Muscle layer of colon (tissue), 2 donors: ENCODE data around the gene ZP1.

ENCODE experiments used
- H3K27ac ChIP-seq: one replicate; pipeline ENCODE4 v1.7.0; 2013; ENCODE audit warnings: low read depth, mild to moderate bottlenecking, low read length, moderate library complexity
- H3K27me3 ChIP-seq, 2 donors: one replicate each; pipeline ENCODE4 v1.7.0; 2013; ENCODE audit warnings: low read length in 2 of 2, mild to moderate bottlenecking in 2 of 2; ENCODE audit not compliant: insufficient read depth in 2 of 2, control insufficient read depth in 1 of 2
- H3K36me3 ChIP-seq: one replicate; pipeline ENCODE4 v1.7.0; 2013; ENCODE audit warnings: mild to moderate bottlenecking, low read length; ENCODE audit not compliant: insufficient read depth
- H3K4me1 ChIP-seq: one replicate; pipeline ENCODE4 v1.7.0; 2013; ENCODE audit warnings: mild to moderate bottlenecking, low read length; ENCODE audit not compliant: insufficient read depth
- H3K4me3 ChIP-seq, 2 donors: one replicate each; pipeline ENCODE4 v1.7.0; 2013; ENCODE audit warnings: low read length in 2 of 2, low read depth in 1 of 2, mild to moderate bottlenecking in 1 of 2, moderate library complexity in 1 of 2
- H3K9ac ChIP-seq: one replicate; pipeline ENCODE4 v1.7.0; 2013; ENCODE audit warnings: low read length
- H3K9me3 ChIP-seq: one replicate; pipeline ENCODE4 v1.7.0; 2013; ENCODE audit warnings: mild to moderate bottlenecking, low read length
- donor health status: abdominal sarcoma.
- donor health status: Adenocarcinoma of cecum.

ZP1 gene

DNA sequence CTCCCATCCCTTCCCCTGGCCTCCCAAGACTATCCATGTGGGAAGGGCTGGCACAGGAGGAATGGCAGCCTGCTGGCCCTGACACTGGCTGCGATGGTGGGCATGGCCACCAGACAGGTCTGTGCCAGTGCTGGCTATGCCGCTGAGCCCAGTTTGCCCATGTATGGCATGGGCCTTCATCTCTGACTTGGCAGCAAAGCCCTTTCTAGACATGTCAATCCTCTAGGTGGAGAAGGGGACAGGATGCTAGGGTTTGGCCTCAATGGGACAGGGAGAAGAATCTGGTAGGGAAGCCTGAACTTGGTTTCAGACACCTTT is 8.8 kb downstream of the ZP1 start:
- Histone ChIP-seq H3K27ac (no peak overlapping the region), H3K4me1 (no peaks in the 10 kb centered on the region), H3K4me3 (no peak overlapping the region), H3K36me3 (no peaks in the 10 kb centered on the region), H3K9me3 (no peaks in the 10 kb centered on the region), H3K27me3 (no peaks in the 10 kb centered on the region), H3K9ac (no peak overlapping the region)

DNA sequence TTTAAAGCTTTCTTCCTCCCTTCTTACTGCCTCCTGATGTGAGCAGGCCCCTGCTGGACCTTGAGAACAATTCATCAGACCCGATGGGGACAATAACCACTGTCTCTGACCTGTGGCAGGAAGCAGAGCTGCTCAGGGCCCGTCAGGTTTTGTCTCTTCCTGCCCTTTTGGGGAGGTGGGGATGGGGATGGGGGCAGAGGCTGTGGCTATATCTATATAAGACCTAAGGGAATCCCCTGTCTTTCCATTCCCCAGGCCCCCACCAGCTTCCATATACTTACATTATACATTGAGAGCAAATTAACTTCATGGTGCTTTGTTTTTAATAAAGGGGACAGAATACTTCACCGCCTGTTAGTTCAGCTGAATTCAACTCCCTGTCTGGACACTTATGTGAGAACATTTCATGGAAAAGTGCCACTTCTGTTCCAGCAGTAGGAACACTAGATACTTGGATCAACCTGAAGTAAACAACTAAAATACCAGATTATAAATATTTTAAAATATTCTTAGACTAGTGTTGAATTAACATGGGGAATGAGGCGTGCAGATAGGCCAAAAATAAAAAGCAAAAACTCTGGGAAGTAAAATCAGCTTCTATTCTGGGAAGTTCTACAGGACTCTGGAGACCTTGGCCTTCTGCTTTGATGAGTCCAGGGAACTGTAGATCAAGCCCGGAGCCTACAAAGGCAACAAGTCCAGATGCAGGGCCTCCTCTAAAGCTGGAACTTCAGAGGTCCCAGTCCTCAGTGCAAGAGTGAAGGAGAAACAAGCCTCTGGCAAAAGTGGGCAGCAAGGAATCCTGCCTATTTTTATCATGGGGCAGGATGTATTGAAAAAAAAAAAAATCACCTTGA is 11.1 kb downstream of the ZP1 start:
- H3K4me1 ChIP-seq: no peaks in the 10 kb centered on the region
- no peaks in the 10 kb centered on the region for H3K36me3 ChIP-seq
- H3K9me3 ChIP-seq: no peaks in the 10 kb centered on the region
- H3K9ac ChIP-seq: no peak overlapping the region
- no peaks in the 10 kb centered on the region for H3K27me3 ChIP-seq
- H3K27ac ChIP-seq: no peak overlapping the region
- H3K4me3 ChIP-seq: no peak overlapping the region

DNA sequence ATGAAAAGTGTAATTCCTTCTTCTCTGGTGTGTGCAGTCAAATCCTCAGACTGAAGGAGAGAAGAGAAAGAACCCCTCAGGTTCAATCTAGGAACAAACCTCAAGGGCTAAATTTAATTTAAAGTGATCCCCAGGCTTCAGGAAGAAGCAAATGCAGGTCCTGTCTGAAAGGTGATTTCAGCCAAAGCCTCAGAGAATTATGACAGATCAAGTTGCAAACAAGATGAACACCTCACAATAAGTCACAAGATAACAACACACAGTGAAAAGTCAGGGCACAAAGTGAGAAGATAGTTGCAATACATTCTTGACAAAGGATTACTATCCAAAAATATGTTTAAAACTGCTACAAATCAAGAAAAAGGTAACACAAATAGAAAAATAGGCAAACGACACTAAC is 11.8 kb downstream of the ZP1 start:
- H3K9ac ChIP-seq: no peak overlapping the region
- no peak overlapping the region for H3K4me3 ChIP-seq
- H3K9me3 ChIP-seq: no peaks in the 10 kb centered on the region
- no peak overlapping the region for H3K27ac ChIP-seq
- no peaks in the 10 kb centered on the region for H3K36me3 ChIP-seq
- no peaks in the 10 kb centered on the region for H3K4me1 ChIP-seq
- H3K27me3 ChIP-seq: no peaks in the 10 kb centered on the region

DNA sequence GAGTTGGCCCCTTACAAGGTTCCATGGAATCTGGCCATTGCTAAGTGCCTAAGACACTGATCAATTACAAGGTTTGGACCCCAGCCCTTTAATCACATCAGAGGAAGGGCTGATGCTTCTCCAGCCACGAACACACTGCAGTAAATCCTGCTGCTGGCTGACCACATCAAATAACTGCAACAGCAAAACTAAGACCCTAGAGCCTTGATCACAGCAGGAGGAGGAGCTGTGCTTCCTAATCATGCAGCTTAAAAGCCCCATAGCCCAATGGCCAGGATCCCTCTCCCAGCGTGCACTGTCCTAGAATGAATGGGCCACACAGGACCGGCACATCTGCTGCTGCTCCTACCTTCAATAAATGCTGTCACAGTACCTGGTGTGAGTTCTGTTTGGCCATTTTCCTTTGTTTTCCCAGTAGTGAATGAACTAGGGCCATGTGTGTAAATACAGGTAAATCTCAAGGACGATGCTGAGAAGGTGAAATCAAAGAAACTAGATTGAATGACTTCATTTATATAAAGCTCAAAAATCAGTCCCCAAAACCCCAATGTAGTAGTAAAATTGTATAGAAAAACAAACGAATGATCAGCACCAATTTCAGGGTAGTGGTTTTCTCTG is 12.7 kb downstream of the ZP1 start:
- Histone ChIP-seq H3K4me3 (no peak overlapping the region), H3K27ac (no peak overlapping the region), H3K27me3 (no peaks in the 10 kb centered on the region), H3K36me3 (no peaks in the 10 kb centered on the region), H3K9me3 (no peaks in the 10 kb centered on the region), H3K9ac (no peak overlapping the region), H3K4me1 (no peaks in the 10 kb centered on the region)

DNA sequence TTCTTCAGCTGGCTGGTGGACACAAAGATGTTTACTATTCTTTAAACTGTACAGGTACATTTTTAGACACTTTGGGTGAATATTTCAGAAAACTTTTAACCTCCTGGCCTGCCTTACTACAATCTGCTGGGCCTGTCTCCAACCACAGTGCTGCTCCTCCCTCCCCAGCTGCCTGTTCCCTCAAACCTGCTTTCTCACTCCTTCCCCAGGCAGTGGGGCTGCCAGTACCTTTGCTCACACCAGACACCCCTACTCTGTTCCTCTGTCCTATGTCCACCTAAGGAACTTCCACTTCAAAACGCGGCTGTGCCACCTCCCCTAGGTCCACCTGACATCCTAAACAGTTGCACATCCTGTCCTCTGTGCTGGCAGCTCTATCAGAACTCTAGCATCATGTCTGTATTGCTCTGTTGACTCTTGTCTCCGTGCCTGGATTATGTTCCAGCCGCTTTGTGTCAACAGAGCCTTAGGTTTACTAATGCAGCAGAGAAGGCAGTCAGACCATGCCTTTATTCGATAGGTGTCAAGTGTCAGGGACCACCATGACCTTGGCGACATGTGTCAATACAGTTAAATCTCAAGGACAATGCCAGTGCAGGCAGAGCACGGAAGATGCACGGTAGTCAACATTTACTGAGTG is 13.4 kb downstream of the ZP1 start:
- H3K9me3 ChIP-seq: no peaks in the 10 kb centered on the region
- no peak overlapping the region for H3K4me3 ChIP-seq
- no peak overlapping the region for H3K27ac ChIP-seq
- no peaks in the 10 kb centered on the region for H3K4me1 ChIP-seq
- no peak overlapping the region for H3K9ac ChIP-seq
- H3K36me3 ChIP-seq: no peaks in the 10 kb centered on the region
- H3K27me3 ChIP-seq: no peaks in the 10 kb centered on the region

DNA sequence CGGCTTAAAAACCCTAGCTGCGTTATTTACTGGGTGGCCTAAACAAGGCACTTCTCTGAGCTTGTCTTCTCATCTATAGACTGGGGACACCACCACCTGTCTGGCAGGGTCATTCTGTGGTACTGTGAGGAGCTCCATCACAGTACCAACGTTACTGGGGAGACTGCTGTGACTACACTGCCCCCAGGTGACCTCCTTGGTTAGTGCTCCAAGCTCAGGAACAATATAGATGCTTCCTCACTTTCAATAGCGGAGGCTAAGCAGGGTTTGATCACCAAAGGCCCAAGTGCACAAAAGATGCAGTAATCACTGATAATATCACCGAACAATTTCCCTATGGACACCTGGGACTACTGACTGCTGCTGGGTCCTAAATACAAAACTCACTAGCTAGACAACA is 20.2 kb downstream of the ZP1 start:
- Histone ChIP-seq H3K4me3 (no peak overlapping the region), H3K27ac (no peak overlapping the region), H3K9ac (no peak overlapping the region), H3K36me3 (peaks cover 28% of the 10 kb centered on the region), H3K27me3 (no peaks in the 10 kb centered on the region), H3K9me3 (no peaks in the 10 kb centered on the region), H3K4me1 (no peaks in the 10 kb centered on the region)

DNA sequence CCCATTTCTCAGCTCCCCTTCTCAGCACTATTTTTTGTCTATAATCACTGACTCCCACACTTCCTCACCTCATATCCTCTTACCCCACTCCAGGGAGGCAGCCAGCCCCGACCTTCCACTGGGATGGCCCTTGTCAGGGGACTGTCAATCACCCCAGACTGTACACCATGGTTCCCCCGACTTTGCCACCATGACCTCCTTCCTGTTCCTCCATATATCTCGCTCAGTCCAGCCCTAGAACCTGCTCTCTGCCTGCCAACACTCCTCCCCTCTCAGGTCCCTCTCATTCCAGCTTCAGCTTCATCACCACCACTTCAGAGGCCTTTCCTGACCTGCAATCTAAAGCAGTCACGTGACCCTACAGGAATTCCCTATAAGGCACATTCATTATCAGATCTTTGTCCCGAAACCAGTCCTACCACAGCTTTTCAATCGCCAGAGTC is 22.5 kb downstream of the ZP1 start:
- H3K9me3 ChIP-seq: no peaks in the 10 kb centered on the region
- H3K36me3 ChIP-seq: peaks cover 42% of the 10 kb centered on the region
- H3K27ac ChIP-seq: no peak overlapping the region
- no peak overlapping the region for H3K9ac ChIP-seq
- no peaks in the 10 kb centered on the region for H3K27me3 ChIP-seq
- no peaks in the 10 kb centered on the region for H3K4me1 ChIP-seq
- no peak overlapping the region for H3K4me3 ChIP-seq

DNA sequence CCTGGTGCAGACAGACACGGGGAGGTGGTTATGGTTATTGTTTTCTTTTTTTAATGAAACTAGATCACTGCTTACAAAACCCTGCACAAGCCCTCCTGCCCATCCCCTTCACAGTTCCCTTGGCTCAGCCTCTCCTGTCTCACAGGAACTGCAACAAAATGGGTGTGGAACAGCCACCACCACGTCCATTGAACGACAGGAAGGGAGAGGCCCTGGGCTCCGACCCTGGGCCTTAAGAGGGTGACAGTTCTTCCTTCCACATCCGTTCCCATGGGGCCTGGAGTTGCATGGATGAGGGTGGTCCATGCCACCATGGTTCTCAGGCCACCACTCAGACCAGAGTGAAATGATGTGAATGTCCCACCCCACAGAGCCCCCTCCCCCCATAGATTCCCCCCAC is 23.4 kb downstream of the ZP1 start:
- H3K9me3 ChIP-seq: no peaks in the 10 kb centered on the region
- H3K4me3 ChIP-seq: no peak overlapping the region
- no peak overlapping the region for H3K27ac ChIP-seq
- no peaks in the 10 kb centered on the region for H3K4me1 ChIP-seq
- H3K27me3 ChIP-seq: no peaks in the 10 kb centered on the region
- H3K9ac ChIP-seq: no peak overlapping the region
- H3K36me3 ChIP-seq: peaks cover 50% of the 10 kb centered on the region

DNA sequence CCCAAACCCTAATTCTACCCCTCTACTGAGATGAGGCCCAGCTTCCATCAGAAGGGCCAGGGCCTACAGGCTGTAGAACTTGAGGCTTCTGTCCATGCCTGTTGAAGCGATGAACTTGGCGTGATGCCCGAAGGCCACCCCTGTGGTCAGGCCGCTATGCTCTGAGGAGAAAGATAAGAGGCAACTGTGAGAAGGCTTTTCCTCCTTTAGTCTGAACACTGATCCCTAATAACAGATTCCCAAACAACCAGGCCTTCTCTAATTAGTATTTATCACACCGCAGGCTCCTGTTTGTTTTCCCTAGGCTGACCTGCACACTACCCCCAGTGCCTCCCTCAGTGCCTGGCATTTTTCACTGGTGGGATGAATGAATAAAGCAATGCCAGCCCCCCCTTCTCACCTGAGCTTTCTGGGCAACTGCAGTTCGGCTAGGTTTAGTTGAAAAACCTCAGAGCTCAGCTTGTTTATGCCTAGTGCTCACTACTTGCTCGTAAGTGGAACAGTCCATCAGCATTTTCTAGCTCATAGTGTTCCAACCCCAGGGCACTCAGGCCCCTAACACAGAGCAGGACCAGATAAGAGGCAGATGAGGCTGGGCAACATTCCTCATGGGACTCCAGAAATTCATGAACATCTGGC is 23.9 kb downstream of the ZP1 start:
- H3K4me1 ChIP-seq: no peaks in the 10 kb centered on the region
- no peak overlapping the region for H3K27ac ChIP-seq
- no peaks in the 10 kb centered on the region for H3K9me3 ChIP-seq
- H3K9ac ChIP-seq: no peak overlapping the region
- peaks cover 56% of the 10 kb centered on the region for H3K36me3 ChIP-seq
- no peak overlapping the region for H3K4me3 ChIP-seq
- H3K27me3 ChIP-seq: no peaks in the 10 kb centered on the region

DNA sequence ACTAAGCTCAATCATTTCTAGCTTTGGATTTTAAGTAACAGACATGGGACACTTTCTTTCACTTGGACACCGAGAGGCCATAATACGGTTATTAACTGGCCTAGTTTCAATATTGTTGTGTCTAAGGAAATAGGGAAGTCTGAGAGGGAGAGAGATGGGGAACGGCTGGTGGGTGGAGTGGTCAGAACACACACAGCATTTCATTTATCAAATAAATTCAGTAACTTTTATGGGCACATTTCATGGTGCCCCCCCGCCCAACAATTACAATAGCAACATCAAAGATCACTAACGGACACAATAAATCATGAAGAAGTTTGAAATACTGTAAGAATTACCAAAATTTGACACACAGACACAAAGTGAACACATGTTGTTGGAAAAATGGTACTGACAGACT is 28.3 kb downstream of the ZP1 start:
- Histone ChIP-seq H3K4me3 (no peak overlapping the region), H3K9ac (no peak overlapping the region), H3K27ac (no peak overlapping the region), H3K9me3 (no peaks in the 10 kb centered on the region), H3K4me1 (no peaks in the 10 kb centered on the region), H3K36me3 (peaks cover 80% of the 10 kb centered on the region), H3K27me3 (no peaks in the 10 kb centered on the region)

DNA sequence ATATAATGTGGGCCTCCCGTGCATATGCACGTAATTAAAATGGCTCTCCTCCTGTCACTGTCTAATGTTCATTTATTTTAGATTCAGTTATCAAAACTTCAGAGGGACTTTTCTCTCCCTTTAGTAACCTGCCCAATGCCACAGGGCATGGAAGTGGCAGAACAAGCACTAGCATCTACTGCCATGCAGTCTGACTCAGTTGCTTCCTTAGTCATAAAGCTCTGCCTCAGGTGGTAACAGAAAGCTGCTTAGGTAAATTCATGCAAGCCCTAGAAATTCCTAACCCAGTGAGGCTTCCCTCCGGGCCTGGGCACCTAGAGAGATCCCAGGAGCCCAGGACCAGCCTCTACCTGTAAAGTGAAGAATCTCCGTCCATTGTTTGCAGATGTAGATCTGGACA is 30.2 kb downstream of the ZP1 start:
- no peaks in the 10 kb centered on the region for H3K9me3 ChIP-seq
- no peak overlapping the region for H3K4me3 ChIP-seq
- no peaks in the 10 kb centered on the region for H3K4me1 ChIP-seq
- H3K36me3 ChIP-seq: peaks cover 86% of the 10 kb centered on the region
- no peak overlapping the region for H3K9ac ChIP-seq
- H3K27ac ChIP-seq: no peak overlapping the region
- no peaks in the 10 kb centered on the region for H3K27me3 ChIP-seq
